ENCODE results near the gene STUM.
"Not testable (repeated sequence)": the region's sequence is repeated elsewhere in the genome, so short reads cannot be mapped to it uniquely, and the experiment has no call there.

Gene STUM

GRCh38 chr1:226596531-226597165 is 48.1 kb downstream of the STUM start:
- no peaks in the 10 kb centered on the region for H3K9me3 ChIP-seq (ENCODE audit: insufficient read depth, low read length)
- TF ChIP-seq EZH2phosphoT487 (conservative IDR thresholded peaks at IDR 0.05; ENCODE audit: low read length) (no peak), CTCF (IDR thresholded peaks at IDR 0.05; ENCODE audit: insufficient read depth, low read length, poor library complexity, severe bottlenecking) (no peak)
- H3F3A ChIP-seq (ENCODE audit: insufficient read depth), result no peaks in the 10 kb centered on the region
- H3K27ac ChIP-seq (ENCODE audit: low read depth, low read length), result no peak overlapping the region
- H3K9me2 ChIP-seq (replicated peaks; ENCODE audit: insufficient read depth, low read length), result no peaks in the 10 kb centered on the region
- no peaks in the 10 kb centered on the region for H3K36me3 ChIP-seq (ENCODE audit: low read length)
- no peak overlapping the region for H3K4me3 ChIP-seq (ENCODE audit: insufficient read depth, low read length, poor library complexity, severe bottlenecking)
- no peaks in the 10 kb centered on the region for H3K79me2 ChIP-seq (ENCODE audit: insufficient read depth, low read length)
- no peak overlapping the region for H3K4me2 ChIP-seq (ENCODE audit: low read depth, low read length, poor library complexity, severe bottlenecking)
- no peaks in the 10 kb centered on the region for H4K20me1 ChIP-seq (ENCODE audit: low read depth, low read length)
- H2AFZ ChIP-seq (ENCODE audit: low read depth, low read length, severe bottlenecking), result no peak overlapping the region
- H3K27me3 ChIP-seq (ENCODE audit: low read length), result no peaks in the 10 kb centered on the region
- H3K9ac ChIP-seq (ENCODE audit: low read length), result no peak overlapping the region

- Histone ChIP-seq H3K79me2 (ENCODE audit: insufficient read depth, low read length) (no peaks in the 10 kb centered on the region), H3K9me2 (replicated peaks; ENCODE audit: insufficient read depth, low read length) (no peaks in the 10 kb centered on the region), H3K4me3 (ENCODE audit: insufficient read depth, low read length, poor library complexity, severe bottlenecking) (no peak overlapping the region), H2AFZ (ENCODE audit: low read depth, low read length, severe bottlenecking) (no peak overlapping the region), H3K27me3 (ENCODE audit: low read length) (no peaks in the 10 kb centered on the region), H3F3A (ENCODE audit: insufficient read depth) (no peaks in the 10 kb centered on the region), H3K36me3 (ENCODE audit: low read length) (no peaks in the 10 kb centered on the region), H3K27ac (ENCODE audit: low read depth, low read length) (no peak overlapping the region), H4K20me1 (ENCODE audit: low read depth, low read length) (no peaks in the 10 kb centered on the region), H3K9ac (ENCODE audit: low read length) (no peak overlapping the region), H3K9me3 (ENCODE audit: insufficient read depth, low read length) (no peaks in the 10 kb centered on the region), H3K4me2 (ENCODE audit: low read depth, low read length, poor library complexity, severe bottlenecking) (no peak overlapping the region)
- no peak for TF ChIP-seq EZH2phosphoT487 (conservative IDR thresholded peaks at IDR 0.05; ENCODE audit: low read length)
- no peak for TF ChIP-seq CTCF (IDR thresholded peaks at IDR 0.05; ENCODE audit: insufficient read depth, low read length, poor library complexity, severe bottlenecking)
Observed at GRCh38 chr1:226597616-226598454, 49.3 kb downstream of the STUM start.

- Histone ChIP-seq H3K27me3 (ENCODE audit: low read length) (no peaks in the 10 kb centered on the region), H3K36me3 (ENCODE audit: low read length) (no peaks in the 10 kb centered on the region)
Observed at GRCh38 chr1:226598455-226598849, 49.9 kb downstream of the STUM start.

GRCh38 chr1:226598955-226599354 is 50.4 kb downstream of the STUM start:
- not testable (repeated sequence) for H3K36me3 ChIP-seq (ENCODE audit: low read length); H3K9me3 ChIP-seq (ENCODE audit: insufficient read depth, low read length); H3K4me2 ChIP-seq (ENCODE audit: low read depth, low read length, poor library complexity, severe bottlenecking); H4K20me1 ChIP-seq (ENCODE audit: low read depth, low read length); H2AFZ ChIP-seq (ENCODE audit: low read depth, low read length, severe bottlenecking); H3K9ac ChIP-seq (ENCODE audit: low read length); H3K79me2 ChIP-seq (ENCODE audit: insufficient read depth, low read length); H3K27ac ChIP-seq (ENCODE audit: low read depth, low read length); H3K4me3 ChIP-seq (ENCODE audit: insufficient read depth, low read length, poor library complexity, severe bottlenecking); H3F3A ChIP-seq (ENCODE audit: insufficient read depth); H3K27me3 ChIP-seq (ENCODE audit: low read length); H3K9me2 ChIP-seq (replicated peaks; ENCODE audit: insufficient read depth, low read length)

More at GRCh38 chr1:226598455-226598849, 49.9 kb downstream of the STUM start:
- Histone ChIP-seq H3K9me3 (ENCODE audit: insufficient read depth, low read length) (no peaks in the 10 kb centered on the region), H2AFZ (ENCODE audit: low read depth, low read length, severe bottlenecking) (no peak overlapping the region), H3K79me2 (ENCODE audit: insufficient read depth, low read length) (no peaks in the 10 kb centered on the region), H3K9me2 (replicated peaks; ENCODE audit: insufficient read depth, low read length) (no peaks in the 10 kb centered on the region), H3K4me3 (ENCODE audit: insufficient read depth, low read length, poor library complexity, severe bottlenecking) (no peak overlapping the region), H3K4me2 (ENCODE audit: low read depth, low read length, poor library complexity, severe bottlenecking) (no peak overlapping the region), H3K9ac (ENCODE audit: low read length) (no peak overlapping the region), H4K20me1 (ENCODE audit: low read depth, low read length) (no peaks in the 10 kb centered on the region), H3K27ac (ENCODE audit: low read depth, low read length) (no peak overlapping the region), H3F3A (ENCODE audit: insufficient read depth) (no peaks in the 10 kb centered on the region)
- TF ChIP-seq CTCF (IDR thresholded peaks at IDR 0.05; ENCODE audit: insufficient read depth, low read length, poor library complexity, severe bottlenecking) (no peak), EZH2phosphoT487 (conservative IDR thresholded peaks at IDR 0.05; ENCODE audit: low read length) (no peak)

All from SU-DHL-6 (cell line).